HG03097 (cell line): ENCODE measurements around the gene SLC33A1.
"Not testable (repeated sequence)": the region's sequence is repeated elsewhere in the genome, so short reads cannot be mapped to it uniquely, and the experiment has no call there.

ENCODE experiments used
- ATAC-seq: cut with Tn5 transposase; IDR thresholded peaks from one replicate; pipeline ENCODE4 v1.9.1; 2021; ENCODE audit not compliant: unreplicated experiment, low FRiP score

Gene SLC33A1

GRCh38 chr3:155854141-155854940, at the start of gene SLC33A1:
Gene SLC33A1 (minus strand): TSS chr3:155854427. CDS start chr3:155853997, 430 bp downstream.
- peak; percentile 95 for ATAC-seq

- ATAC-seq = no peak
These were observed 41.2 kb upstream of the SLC33A1 start for GRCh38 chr3:155895379-155895900.

DNA sequence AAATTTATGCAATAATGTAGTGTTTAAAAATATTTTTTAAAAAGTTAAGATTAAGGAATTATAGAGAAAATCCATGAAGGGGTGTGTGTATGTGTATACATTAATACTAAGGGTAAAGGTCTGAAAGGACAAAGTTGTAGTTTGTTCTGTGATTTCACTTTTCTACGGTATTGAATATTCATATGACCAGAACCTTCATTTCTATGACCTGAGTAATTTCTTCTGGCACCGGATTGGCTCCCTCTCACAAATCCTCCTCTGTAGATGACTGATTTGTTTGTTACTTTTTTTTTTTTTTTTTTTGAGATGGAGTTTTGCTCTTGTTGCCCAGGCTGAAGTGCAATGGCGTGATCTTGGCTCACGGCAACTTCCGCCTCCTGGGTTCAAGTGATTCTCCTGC, 37.1 kb upstream of the SLC33A1 start:
- ATAC-seq = no peak

GRCh38 chr3:155890671-155891190, 36.5 kb upstream of the SLC33A1 start:
- ATAC-seq = no peak

- no peak for ATAC-seq
These were observed 35.7 kb upstream of the SLC33A1 start for GRCh38 chr3:155889952-155890351.

DNA sequence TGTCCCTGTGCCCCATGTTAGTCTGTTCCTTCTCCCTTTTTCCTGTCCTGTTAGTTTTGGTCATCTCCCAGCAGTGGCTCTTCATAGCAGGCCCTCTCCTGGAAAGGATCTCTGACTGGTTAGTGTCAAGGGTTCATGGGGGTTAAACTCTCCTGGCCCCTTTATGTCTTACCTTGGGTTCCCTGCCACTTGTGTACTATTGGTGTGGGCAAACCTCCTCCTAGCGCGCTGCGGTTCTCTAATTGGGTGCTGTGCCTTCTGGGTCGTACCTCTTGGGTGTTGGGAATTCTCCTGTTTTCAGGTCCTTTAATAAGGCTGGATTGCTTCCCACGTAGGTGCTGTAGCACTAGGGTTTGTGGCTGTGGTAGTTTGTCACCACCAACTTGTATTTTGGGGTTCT, 35.0 kb upstream of the SLC33A1 start:
- no peak for ATAC-seq

- no peak for ATAC-seq
These were observed 32.7 kb upstream of the SLC33A1 start for GRCh38 chr3:155886915-155887314.

- not testable (repeated sequence) for ATAC-seq
These were observed 32.1 kb upstream of the SLC33A1 start for GRCh38 chr3:155886348-155886747.

- ATAC-seq = no peak
These were observed 31.1 kb upstream of the SLC33A1 start for GRCh38 chr3:155885292-155885691.

DNA sequence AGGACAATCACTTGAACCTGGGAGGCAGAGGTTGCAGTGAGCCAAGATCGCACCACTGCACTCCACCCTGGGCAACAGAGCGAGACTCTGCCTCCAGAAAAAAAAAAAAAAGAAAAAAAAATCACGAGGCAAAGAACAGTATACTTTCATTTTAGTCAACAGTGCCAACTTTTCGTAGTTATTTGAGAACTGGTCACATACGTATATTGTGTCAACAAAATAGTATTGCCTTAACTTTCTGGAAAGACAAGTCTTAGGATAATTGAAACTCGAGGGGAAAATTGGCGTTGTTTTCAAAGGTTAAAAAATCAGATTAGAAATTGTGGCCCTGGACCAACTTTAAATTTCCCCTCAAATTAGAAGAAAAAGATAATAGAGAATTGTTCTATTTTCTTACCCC, 30.1 kb upstream of the SLC33A1 start:
- ATAC-seq = no peak

DNA sequence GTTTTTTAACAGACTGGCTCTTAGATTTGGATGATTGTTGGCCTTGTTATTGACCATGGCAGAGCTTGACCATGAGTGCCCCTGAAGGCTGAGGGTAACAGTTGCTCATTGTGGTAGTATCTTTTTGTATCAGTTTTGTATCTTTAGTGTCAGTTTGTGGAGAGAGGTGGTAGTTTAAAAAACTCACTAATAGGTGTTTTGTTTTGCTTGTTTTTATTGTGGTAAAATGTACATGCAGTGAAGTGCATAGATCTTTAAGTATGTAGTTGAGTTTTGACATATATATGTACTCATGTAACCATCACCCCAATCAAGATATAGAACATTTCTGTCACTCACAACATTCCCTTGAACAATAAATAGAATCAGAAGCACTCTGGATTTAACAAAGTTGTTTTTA, 26.1 kb upstream of the SLC33A1 start:
- ATAC-seq = no peak

DNA sequence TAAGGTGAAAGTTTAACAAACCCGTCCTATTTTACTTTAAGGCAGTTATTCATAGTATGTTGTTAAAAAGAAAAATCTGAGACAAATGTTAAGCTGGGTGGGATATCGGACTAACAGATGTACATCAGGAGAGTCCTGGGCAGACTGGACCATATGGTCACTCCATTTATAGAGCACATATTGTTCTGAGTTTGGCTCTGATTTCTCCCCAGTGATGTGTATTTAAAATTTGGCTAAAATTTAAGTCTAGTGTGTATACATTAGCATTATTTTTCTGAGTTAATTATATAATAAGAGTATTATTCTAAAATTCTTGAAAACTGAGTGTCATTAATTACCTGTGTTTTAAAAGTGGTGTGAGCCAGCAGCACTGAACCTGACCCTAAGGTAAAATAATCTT, 22.3 kb upstream of the SLC33A1 start:
- no peak for ATAC-seq

GRCh38 chr3:155876037-155876436, 21.8 kb upstream of the SLC33A1 start:
- ATAC-seq = no peak

GRCh38 chr3:155872904-155873646, 18.8 kb upstream of the SLC33A1 start:
- no peak for ATAC-seq

- peak; percentile 8 for ATAC-seq
These were observed 17.5 kb upstream of the SLC33A1 start for GRCh38 chr3:155871746-155872158.

GRCh38 chr3:155870945-155871745, 16.9 kb upstream of the SLC33A1 start:
- ATAC-seq = peak; percentile 20

DNA sequence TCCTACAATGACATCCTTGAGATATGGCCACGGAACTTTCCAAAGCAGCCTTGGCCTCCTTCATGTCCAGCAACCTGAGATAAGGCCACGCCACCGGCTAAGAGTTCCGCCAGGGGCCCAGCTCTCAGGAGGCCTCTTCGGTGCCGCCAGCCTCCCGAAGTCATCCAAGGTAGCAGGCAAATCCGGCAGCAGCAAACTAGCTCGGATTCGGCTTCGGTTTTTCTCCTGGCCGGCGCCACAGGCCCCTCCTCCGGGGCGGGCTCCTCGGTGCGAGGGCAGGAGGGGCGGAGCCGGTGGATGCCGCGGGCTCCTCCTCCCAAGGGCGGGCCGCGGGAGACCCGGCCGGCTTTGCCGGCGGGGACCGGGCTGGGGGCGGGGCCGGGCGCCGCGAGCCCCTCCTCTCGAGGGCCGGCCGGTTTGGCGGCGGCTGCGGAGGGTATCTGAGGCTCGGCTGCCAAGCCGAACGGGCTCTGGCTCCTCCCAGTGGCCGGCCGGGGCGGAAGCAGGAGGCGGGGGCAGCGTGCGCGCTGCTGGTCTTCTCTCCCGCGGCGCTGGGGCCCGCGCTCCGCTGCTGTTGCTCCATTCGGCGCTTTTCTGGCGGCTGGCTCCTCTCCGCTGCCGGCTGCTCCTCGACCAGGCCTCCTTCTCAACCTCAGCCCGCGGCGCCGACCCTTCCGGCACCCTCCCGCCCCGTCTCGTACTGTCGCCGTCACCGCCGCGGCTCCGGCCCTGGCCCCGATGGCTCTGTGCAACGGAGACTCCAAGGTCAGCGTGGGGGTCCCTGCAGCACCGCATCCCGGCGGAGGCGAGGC, 16.1 kb upstream of the SLC33A1 start, which contains the start of gene GMPS:
Gene GMPS (plus strand): TSS at position 518 of the 812 bp plus-strand sequence. CDS start 221 bp downstream, at position 739.
- peak; percentile 92 for ATAC-seq

- ATAC-seq = no peak
These were observed 15.5 kb upstream of the SLC33A1 start for GRCh38 chr3:155869691-155870090.

DNA sequence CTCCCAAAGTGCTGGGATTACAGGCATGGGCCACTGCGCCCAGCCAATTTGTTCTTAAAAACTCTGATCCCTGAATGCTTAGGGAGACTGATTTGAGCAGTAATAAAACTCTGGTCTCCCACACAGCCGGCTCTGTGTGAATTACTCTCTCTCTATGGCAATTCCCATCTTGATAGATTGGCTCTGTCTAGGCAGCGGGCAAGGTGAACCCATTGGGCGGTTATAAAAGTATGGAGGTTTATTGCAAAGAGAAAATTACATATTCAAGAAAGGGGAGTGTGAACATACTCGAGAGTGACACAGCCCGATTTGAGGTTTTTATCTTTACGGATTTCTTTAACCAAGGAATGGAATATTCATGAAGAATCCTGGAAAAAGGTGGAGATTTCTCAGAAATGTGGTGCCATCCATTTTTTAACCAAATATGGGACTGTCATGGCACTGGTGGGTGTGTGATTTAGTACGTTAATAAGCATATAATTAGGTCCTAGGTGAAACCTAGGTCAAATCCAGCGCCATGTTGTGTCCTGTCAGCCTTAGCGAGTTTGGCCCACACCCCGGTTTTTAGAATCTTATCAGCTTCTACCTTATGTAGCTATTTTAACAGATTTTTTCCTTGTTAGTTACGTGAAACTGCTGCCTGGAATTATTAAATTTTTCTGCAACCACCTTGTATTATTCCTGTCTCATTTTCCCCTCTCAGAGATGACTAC, 9.0 kb upstream of the SLC33A1 start:
- no peak for ATAC-seq
